Pulmonary artery endothelial cell (primary cell): ENCODE measurements around the gene DNAJA3. TPM values are rescaled to one million over a fixed set of nuclear protein-coding genes. Genes with fewer than 3 reads are reported as not detected.

Experiments
- DNase-seq: peaks from one replicate; pipeline ENCODE4 v3.0.0-alpha.2; 2011; ENCODE audit warnings: low read depth, low spot score
- total RNA-seq: library from RNA; depleted of rRNA; stranded (reverse); fragments of >200 nt; gene quantifications from 2 replicates; pipeline ENCODE4 v1.2.3, GENCODE V29; 2014

DNAJA3 gene
- total RNA-seq, 1 donor from 2014 or later, result 56.0 TPM

- DNase-seq, result no peak
Measured at GRCh38 chr16:4433228-4433627, 7.6 kb downstream of the DNAJA3 start.

DNA sequence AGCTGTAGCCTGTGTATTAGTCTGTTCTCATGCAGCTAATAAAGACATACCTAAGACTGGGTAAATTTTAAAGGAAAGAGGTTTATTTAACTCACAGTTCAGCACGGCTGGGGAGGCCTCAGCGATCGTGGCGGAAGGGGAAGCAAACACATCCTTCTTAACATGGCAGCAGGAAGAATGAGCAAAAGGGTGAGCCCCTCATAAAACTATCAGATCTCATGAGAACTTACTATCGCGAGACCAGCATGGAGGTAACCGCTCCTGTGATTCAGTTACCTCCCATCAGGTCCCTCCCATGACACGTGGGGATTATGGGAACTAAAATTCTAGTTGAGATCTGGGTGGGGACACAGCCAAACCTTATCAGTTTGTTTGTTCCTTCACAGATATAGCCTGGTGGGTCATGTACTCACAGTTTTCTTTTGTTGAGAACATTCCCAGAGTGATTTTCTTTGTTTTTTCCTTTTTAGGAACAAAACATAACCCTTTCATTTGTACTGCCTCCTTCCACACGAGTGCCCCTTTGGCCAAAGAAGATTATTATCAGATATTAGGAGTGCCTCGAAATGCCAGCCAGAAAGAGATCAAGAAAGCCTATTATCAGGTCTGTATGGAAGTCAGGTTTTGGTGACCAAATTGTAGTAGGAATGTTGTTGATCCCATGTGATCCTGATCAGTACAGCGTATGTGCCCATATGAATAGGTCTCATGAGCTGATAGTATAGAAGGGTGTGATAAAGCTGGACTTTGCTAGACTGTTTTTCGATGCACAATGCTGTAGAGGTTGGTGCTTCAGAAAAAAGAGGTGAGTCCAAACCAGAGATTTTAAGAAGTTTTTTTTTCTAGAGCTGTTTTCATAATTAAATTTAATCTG is 8.5 kb downstream of the DNAJA3 start:
- no peak for DNase-seq

GRCh38 chr16:4435337-4436067 is 9.8 kb downstream of the DNAJA3 start:
- no peak for DNase-seq

DNA sequence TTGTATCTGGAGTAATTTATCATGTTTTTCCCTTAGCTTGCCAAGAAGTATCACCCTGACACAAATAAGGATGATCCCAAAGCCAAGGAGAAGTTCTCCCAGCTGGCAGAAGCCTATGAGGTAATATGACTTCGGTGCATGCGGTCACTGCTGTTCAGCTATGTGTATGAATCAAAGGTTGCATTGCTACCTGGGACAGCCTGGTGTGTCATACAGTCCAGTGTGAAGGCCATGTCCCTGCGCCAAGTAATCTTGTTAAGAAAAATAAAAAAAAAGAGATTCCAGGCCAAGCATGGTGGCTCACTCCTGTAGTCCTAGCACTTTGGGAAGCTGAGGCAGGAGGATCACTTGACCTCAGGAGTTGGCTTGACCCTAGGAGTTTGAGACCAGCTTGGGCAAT is 11.7 kb downstream of the DNAJA3 start:
- DNase-seq, result no peak

- no peak for DNase-seq
Measured at GRCh38 chr16:4442371-4442770, 16.7 kb downstream of the DNAJA3 start.

DNA sequence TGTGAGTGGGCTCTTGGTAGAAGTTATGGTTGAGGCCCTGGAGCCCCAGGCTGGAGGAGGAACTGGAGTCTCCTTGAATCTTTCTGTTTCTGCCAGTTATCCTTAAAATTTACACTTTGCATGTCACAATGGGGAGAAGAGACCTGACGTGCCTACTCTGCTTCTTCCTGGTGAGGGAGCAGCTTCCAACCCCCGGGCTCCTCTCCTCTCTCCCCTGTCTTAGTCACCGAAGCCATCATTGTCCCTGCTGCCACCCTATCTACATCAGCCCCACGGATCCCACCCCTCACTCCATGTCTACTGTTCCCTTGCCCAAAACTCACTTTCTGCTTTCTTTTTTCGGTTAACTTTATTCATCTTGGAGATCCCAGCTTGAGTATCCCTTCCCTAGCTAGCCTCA is 17.6 kb downstream of the DNAJA3 start:
- DNase-seq, result no peak

- DNase-seq, result no peak
Measured at GRCh38 chr16:4443986-4444385, 18.3 kb downstream of the DNAJA3 start.

- no peak for DNase-seq
Measured at GRCh38 chr16:4450430-4450829, 24.8 kb downstream of the DNAJA3 start.

GRCh38 chr16:4450931-4451519 is 25.4 kb downstream of the DNAJA3 start:
- no peak for DNase-seq

DNA sequence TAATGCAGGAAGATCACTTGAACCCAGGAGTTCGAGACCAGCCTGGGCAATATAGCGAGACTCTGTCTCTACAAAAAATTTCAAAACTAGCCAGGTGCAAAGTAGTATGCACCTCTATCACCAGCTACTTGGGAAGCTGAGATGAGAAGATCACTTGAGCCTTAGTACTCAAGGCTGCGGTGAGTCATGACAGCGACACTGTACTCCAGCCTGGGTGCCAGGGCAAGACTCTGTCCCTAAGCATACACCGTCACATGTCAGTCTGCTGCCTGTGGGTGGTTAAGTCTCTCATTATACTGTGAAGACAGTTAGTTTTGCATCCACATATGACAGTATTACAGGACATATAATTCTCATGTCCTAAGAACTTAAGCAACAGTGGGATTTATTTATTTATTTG is 27.0 kb downstream of the DNAJA3 start:
- no peak for DNase-seq

DNA sequence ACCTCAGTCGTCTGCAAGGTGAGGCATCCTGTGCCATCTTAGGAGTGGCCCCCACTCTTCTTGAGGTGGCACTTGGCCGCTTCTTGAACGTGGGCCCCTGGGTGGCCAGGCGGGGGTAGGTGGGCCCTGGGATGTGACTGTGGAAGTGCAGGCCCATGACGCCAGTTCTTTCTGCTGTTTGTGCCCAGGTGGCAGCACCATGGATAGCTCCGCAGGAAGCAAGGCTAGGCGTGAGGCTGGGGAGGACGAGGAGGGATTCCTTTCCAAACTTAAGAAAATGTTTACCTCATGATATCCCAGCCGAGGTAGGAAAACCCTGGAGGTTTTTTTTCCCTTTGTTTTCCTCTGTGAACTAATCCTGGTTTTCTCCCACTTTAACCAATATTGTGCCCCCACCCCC is 29.0 kb downstream of the DNAJA3 start:
- DNase-seq, result no peak

GRCh38 chr16:4455081-4455480 is 29.4 kb downstream of the DNAJA3 start:
- no peak for DNase-seq

DNA sequence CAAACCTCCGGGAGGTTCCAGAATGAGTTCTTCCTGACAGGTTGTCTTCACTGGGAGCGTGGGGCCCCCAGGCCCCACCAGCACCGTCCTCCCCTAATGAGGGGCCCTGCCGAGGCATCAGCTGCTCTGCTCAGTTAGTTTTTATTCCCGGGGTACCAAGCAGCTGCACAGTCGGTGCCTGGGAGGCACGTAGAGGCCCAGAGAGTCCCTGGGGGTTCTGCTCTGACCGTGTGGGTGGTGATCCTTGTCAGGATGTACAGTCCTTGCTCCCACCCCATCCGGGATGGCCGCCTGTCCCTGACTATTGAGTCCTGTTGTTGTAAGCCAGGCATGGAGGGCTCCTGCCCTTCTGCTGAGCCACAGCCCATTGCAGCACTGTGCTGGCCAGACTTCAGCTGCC is 30.3 kb downstream of the DNAJA3 start:
- DNase-seq, result no peak

DNA sequence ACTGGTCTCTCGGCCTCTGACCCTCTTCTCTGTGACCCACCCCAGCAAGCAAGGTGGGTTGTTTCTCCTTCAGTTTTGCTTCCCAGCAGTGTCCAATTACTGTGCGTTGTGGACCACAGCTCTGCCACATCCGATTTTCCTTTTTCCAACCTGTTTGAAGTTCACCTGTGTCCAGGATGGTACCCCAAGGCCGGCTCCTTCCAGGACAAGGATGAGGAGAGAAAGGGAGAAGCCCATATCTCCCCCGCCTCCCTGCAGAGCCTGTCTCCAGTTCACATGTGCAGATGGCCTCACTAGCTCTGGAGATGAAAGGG is 35.2 kb downstream of the DNAJA3 start:
- DNase-seq, result no peak

DNA sequence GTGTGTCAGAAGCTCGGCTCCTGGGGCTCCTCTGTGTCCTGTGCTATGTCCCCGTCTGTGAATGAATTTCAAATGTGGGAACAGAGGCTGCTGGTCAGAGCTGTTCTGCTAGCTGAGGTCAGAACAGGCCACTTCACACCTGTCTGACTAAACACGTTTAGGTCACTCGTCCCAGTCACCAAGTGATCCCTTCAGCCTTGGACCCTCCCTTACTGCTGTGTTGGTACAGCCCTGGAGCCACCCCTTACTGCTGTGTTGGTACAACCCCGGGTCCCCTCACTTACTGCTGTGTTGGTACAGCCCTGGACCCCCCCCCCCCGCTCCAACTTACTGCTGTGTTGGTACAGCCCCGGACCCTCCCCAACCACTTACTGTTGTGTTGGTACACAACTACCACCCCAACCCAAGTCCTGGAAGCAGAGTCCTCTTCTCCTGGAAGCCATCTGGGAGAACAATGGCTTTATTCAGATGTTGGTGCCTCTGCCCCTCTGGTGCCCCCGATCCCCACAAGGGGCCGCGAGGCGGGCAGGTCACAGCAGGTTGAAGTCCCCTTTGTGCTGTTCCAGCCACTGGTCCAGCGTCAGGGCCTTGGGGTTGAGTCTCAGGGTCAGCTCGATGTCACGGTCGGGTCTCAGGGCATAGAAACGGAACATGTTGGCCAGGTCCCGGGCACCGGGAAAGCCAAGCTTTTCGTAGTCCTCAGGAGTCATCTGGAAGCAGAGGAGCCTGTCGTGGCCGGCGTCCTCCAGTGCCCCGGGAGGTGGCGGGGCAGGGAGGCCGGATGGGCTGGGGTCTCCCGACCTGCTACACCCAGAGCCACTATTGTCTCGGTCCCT is 35.8 kb downstream of the DNAJA3 start:
- DNase-seq, result no peak

- DNase-seq, result no peak
Measured at GRCh38 chr16:4463522-4464163, 38.0 kb downstream of the DNAJA3 start.

- no peak for DNase-seq
Measured at GRCh38 chr16:4465977-4466779, 40.5 kb downstream of the DNAJA3 start.

DNA sequence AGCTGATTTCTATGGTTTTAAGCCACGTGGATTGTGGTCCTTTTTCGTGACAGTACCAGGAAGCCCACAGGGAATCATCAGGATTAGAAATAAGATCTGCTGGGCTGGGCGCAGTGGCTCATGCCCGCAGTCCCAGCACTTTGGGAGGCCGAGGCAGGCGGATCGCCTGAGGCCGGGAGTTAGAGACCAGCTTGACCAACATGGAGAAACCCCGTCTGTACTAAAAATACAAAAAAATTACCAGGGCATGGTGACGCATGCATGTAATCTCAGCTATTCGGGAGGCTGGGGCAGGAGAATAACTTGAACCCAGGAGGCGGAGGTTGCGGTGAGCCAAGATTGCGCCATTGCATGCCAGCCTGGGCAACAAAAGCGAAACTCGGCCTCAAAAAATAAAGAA is 42.2 kb downstream of the DNAJA3 start:
- DNase-seq, result no peak

DNA sequence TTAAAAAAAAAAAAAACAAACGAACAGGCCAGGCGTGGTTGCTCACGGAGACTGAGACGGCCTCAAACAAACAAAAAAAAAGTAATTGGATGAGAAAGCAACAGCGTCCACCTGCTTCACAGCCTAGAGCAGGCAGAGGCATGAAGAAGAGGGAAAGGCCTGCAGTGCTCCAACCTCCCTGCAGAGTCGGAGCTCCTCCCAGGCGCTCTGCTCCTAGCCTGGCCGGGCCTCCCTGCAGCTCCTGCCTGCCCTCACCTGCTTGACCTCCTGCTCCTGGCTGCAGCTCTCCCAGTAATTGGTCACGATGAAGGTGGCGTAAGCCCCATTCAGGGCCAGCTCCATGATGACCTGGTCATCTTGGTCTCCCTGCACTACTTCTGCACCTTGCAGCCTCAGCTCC is 43.3 kb downstream of the DNAJA3 start:
- DNase-seq, result no peak

DNA sequence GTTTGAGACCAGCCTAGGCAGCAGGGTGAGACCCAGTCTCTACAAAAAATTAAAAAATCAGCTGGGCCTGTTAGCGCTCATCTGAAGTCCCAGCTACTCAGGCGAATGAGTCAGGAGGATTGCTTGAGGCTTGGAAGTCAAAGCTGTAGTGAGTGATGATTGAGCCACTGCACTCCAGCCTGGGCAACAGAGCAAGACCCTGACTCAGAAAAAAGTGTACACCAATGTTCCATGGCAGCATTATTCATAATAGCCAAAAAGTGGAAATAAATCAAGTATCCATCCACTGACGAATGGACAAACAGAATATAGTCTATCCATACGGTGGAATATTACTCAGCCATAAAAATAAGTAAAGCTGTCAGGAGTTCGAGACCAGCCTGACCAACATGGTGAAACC is 46.2 kb downstream of the DNAJA3 start:
- DNase-seq, result no peak
